Measurements from ENCODE around the gene RD3L. TPM values are rescaled to one million over a fixed set of nuclear protein-coding genes. Genes with fewer than 3 reads are reported as not detected.

The RD3L gene
- total RNA-seq, 4 donors from 2014 or later = not detected

- Histone ChIP-seq H3K4me3 (no peak overlapping the region), H3K36me3 (no peaks in the 10 kb centered on the region), H3K4me1 (no peaks in the 10 kb centered on the region), H3K9me3 (peaks cover 0 to 5% (median 2%) of the 10 kb centered on the region in 4 donors), H3K27ac (replicated peaks in 1 of 4) (no peak overlapping the region), H3K27me3 (peaks cover 0 to 33% (median 0%) of the 10 kb centered on the region in 4 donors)
- DNase-seq (ENCODE audit: extremely low spot score) = no peak
- TF ChIP-seq CTCF (IDR thresholded peaks at IDR 0.05) (no peak), POLR2AphosphoS5 (IDR thresholded peaks at IDR 0.05) (no peak), EP300 (IDR thresholded peaks at IDR 0.05) (no peak), POLR2A (IDR thresholded peaks at IDR 0.05; ENCODE audit: low read depth) (no peak)
- intact Hi-C loops (cut with DNase I) = no loop called here
- WGBS = 57% methylated on average over 5 of the region's 5 CpGs
Observed at GRCh38 chr14:103943673-103944072, 1.3 kb upstream of the RD3L start.

- Histone ChIP-seq H3K27ac (replicated peaks in 1 of 4) (no peak overlapping the region), H3K9me3 (no peaks in the 10 kb centered on the region), H3K27me3 (peaks cover 0 to 22% (median 0%) of the 10 kb centered on the region in 4 donors), H3K4me3 (no peak overlapping the region), H3K4me1 (no peaks in the 10 kb centered on the region), H3K36me3 (no peaks in the 10 kb centered on the region)
- 77% methylated on average over 7 of the region's 7 CpGs for WGBS
- DNase-seq (ENCODE audit: extremely low spot score) = no peak
- TF ChIP-seq POLR2AphosphoS5 (IDR thresholded peaks at IDR 0.05) (no peak), POLR2A (IDR thresholded peaks at IDR 0.05; ENCODE audit: low read depth) (no peak), CTCF (IDR thresholded peaks at IDR 0.05) (no peak), EP300 (IDR thresholded peaks at IDR 0.05) (no peak)
- intact Hi-C loops (cut with DNase I) = no loop called here
Observed at GRCh38 chr14:103941462-103941861, 867 bp downstream of the RD3L start.

GRCh38 chr14:103935102-103935501 is 7.2 kb downstream of the RD3L start:
- Histone ChIP-seq H3K9me3 (no peaks in the 10 kb centered on the region), H3K4me1 (no peaks in the 10 kb centered on the region), H3K36me3 (no peaks in the 10 kb centered on the region), H3K27me3 (no peaks in the 10 kb centered on the region), H3K4me3 (no peak overlapping the region), H3K27ac (replicated peaks in 1 of 4) (no peak overlapping the region)
- intact Hi-C loops (cut with DNase I) = no loop called here
- WGBS = 80% methylated on average over 2 of the region's 2 CpGs
- TF ChIP-seq POLR2A (IDR thresholded peaks at IDR 0.05; ENCODE audit: low read depth) (no peak), EP300 (IDR thresholded peaks at IDR 0.05) (no peak), POLR2AphosphoS5 (IDR thresholded peaks at IDR 0.05) (no peak), CTCF (IDR thresholded peaks at IDR 0.05) (no peak)
- no peak for DNase-seq (ENCODE audit: extremely low spot score)

GRCh38 chr14:103932791-103933490 is 9.4 kb downstream of the RD3L start:
- TF ChIP-seq POLR2AphosphoS5 (IDR thresholded peaks at IDR 0.05) (no peak), POLR2A (IDR thresholded peaks at IDR 0.05; ENCODE audit: low read depth) (no peak), CTCF (IDR thresholded peaks at IDR 0.05) (no peak), EP300 (IDR thresholded peaks at IDR 0.05) (no peak)
- intact Hi-C loops (cut with DNase I) = no loop called here
- 70% methylated on average over 11 of the region's 11 CpGs for WGBS
- Histone ChIP-seq H3K4me1 (peaks cover 0 to 4% (median 0%) of the 10 kb centered on the region in 4 donors), H3K27me3 (peaks cover 0 to 12% (median 0%) of the 10 kb centered on the region in 4 donors), H3K36me3 (no peaks in the 10 kb centered on the region), H3K4me3 (no peak overlapping the region), H3K9me3 (no peaks in the 10 kb centered on the region), H3K27ac (replicated peaks in 1 of 4) (no peak overlapping the region)
- DNase-seq (ENCODE audit: extremely low spot score) = no peak

Data from esophagus muscularis mucosa (tissue), 4 donors.